Neural crest cell (in vitro differentiated cells): ENCODE measurements around the gene MAP3K7. TPM values are rescaled to one million over a fixed set of nuclear protein-coding genes. Genes with fewer than 3 reads are reported as not detected.

Source experiments
- DNase-seq: peaks from one replicate; pipeline ENCODE4 v3.0.0; 2021; ENCODE audit warnings: low read depth, mixed read lengths, low spot score
- H3K27ac Mint-ChIP-seq: one replicate; pipeline ENCODE4 v1.8.0; 2021; ENCODE audit warnings: mild to moderate bottlenecking, mixed read lengths; ENCODE audit not compliant: unreplicated experiment
- H3K27me3 Mint-ChIP-seq: 2 replicates; pipeline ENCODE4 v1.8.0; 2021; ENCODE audit warnings: low read depth, mild to moderate bottlenecking, mixed read lengths
- H3K36me3 Mint-ChIP-seq: 2 replicates; pipeline ENCODE4 v1.8.0; 2021; ENCODE audit warnings: low read depth, mild to moderate bottlenecking, mixed read lengths
- H3K4me1 Mint-ChIP-seq: 2 replicates; pipeline ENCODE4 v1.8.0; 2021; ENCODE audit warnings: mixed read lengths
- H3K4me3 Mint-ChIP-seq: one replicate; pipeline ENCODE4 v1.8.0; 2021; ENCODE audit warnings: mild to moderate bottlenecking, mixed read lengths
- H3K9me3 Mint-ChIP-seq: 2 replicates; pipeline ENCODE4 v1.8.0; 2021; ENCODE audit warnings: mixed read lengths
- CTCF ChIP-seq: fragments of 200-600 bp; sonication (generic); conservative IDR thresholded peaks from 2 replicates; pipeline ENCODE4 v1.5.0; 2021; ENCODE audit warnings: antibody characterized with exemption, mild to moderate bottlenecking
- total RNA-seq: library from RNA; stranded (reverse); gene quantifications from 2 replicates; pipeline ENCODE4 v1.2.1, GENCODE V29; 2021

Gene MAP3K7
- total RNA-seq, 1 donor from 2014 or later = 37.9 TPM

DNA sequence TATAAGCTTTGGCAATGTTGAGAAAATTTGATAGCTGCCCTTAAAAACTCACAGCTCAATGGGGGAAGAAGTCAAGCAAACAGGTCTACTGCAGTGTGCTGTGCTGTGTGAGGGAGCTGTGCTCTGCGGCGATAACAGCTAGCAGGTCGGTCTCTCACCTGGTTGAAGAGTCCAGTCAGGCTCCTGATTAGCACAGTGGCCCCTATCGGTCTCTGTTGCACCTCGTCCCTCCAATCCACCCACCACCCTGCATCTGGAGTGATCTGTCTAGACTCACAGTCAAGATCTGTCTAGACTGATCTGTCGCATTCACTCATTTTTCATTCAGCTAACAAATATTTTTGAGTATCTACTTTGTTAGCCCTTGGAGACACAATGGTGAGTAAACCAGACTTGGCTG is 94.1 kb downstream of the MAP3K7 start:
- no peaks in the 10 kb centered on the region for H3K27me3 Mint-ChIP-seq
- peak overlapping the region; percentile 15 for H3K4me3 Mint-ChIP-seq
- no peak for TF ChIP-seq CTCF
- H3K9me3 Mint-ChIP-seq = no peaks in the 10 kb centered on the region
- H3K4me1 Mint-ChIP-seq = peaks cover 68% of the 10 kb centered on the region
- no peak for DNase-seq
- no peaks in the 10 kb centered on the region for H3K36me3 Mint-ChIP-seq
- H3K27ac Mint-ChIP-seq = no peak overlapping the region

- peaks cover 2% of the 10 kb centered on the region for H3K36me3 Mint-ChIP-seq
- H3K27me3 Mint-ChIP-seq = no peaks in the 10 kb centered on the region
- no peaks in the 10 kb centered on the region for H3K9me3 Mint-ChIP-seq
- no peak for TF ChIP-seq CTCF
- no peak for DNase-seq
- H3K4me3 Mint-ChIP-seq = no peak overlapping the region
- peaks cover 67% of the 10 kb centered on the region for H3K4me1 Mint-ChIP-seq
- no peak overlapping the region for H3K27ac Mint-ChIP-seq
These were observed 94.5 kb downstream of the MAP3K7 start for GRCh38 chr6:90492369-90492768.

GRCh38 chr6:90490030-90490716 is 96.7 kb downstream of the MAP3K7 start:
- Mint-ChIP-seq H3K4me1 (peaks cover 58% of the 10 kb centered on the region), H3K36me3 (peaks cover 2% of the 10 kb centered on the region), H3K9me3 (peaks cover 2% of the 10 kb centered on the region), H3K27ac (no peak overlapping the region), H3K27me3 (no peaks in the 10 kb centered on the region), H3K4me3 (peak overlapping the region; percentile 12)
- no peak for TF ChIP-seq CTCF
- DNase-seq = no peak

- no peak overlapping the region for H3K4me3 Mint-ChIP-seq
- H3K27me3 Mint-ChIP-seq = no peaks in the 10 kb centered on the region
- H3K27ac Mint-ChIP-seq = no peak overlapping the region
- peaks cover 2% of the 10 kb centered on the region for H3K9me3 Mint-ChIP-seq
- peaks cover 2% of the 10 kb centered on the region for H3K36me3 Mint-ChIP-seq
- TF ChIP-seq CTCF = no peak
- no peak for DNase-seq
- peaks cover 58% of the 10 kb centered on the region for H3K4me1 Mint-ChIP-seq
These were observed 98.1 kb downstream of the MAP3K7 start for GRCh38 chr6:90488816-90489215.

DNA sequence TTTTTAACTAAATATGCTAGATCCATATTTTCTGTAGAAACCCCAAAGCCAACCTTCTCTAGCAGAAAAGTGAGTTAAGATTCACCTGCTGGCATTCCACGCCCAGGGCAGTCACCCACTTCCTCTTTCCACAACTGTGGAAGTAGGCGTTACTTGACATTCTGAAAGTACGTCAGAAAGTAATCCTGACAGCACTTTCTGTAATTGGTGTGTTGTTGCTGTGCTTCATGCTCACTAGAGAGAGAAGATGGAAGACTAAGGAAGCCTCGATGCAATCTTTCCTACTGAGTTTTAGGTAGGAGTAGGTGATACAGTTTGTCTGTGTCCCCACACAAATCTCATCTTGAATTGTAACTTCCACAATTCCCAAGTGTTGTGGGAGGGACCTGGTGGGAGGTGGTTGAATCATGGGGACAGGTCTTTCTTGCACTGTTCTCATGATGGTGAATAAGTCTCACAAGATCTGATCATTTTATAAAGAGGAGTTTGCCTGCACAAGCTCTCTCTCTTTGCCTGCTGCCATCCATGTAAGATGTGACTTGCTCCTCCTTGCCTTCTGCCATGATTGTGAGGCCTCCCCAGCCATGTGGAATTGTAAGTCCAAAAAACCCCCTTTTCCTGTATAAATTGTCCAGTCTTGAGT is 101.1 kb downstream of the MAP3K7 start:
- Mint-ChIP-seq H3K36me3 (peaks cover 2% of the 10 kb centered on the region), H3K27ac (peak overlapping the region; percentile 94), H3K4me1 (peaks cover 42% of the 10 kb centered on the region), H3K9me3 (peaks cover 4% of the 10 kb centered on the region), H3K27me3 (no peaks in the 10 kb centered on the region), H3K4me3 (no peak overlapping the region)
- TF ChIP-seq CTCF = no peak
- DNase-seq = no peak
